Measurements from ENCODE around the gene ACKR3. TPM values are rescaled to one million over a fixed set of nuclear protein-coding genes. Genes with fewer than 3 reads are reported as not detected.

ACKR3 gene
- total and polyA plus RNA-seq, 2 donors (not counting 1 experiment from before 2014, with no cell fraction given) = 0.17 to 1.5 TPM

GRCh38 chr2:236580746-236581355 is 11.2 kb downstream of the ACKR3 start:
- no peak overlapping the region for H3K9ac ChIP-seq (ENCODE audit: insufficient read depth, low read length)
- no peaks in the 10 kb centered on the region for H3K27me3 ChIP-seq (ENCODE audit: control insufficient read depth, insufficient read depth, low read length)
- H3K9me3 ChIP-seq (ENCODE audit: control insufficient read depth, insufficient read depth, low read depth, low read length) = no peaks in the 10 kb centered on the region
- H4K20me1 ChIP-seq (ENCODE audit: control insufficient read depth, extremely low read depth, insufficient read depth, low read length) = no peaks in the 10 kb centered on the region
- no peaks in the 10 kb centered on the region for H3K4me1 ChIP-seq (ENCODE audit: control insufficient read depth, extremely low read depth, insufficient read depth, low read length)
- no peak overlapping the region for H3K4me3 ChIP-seq (replicated peaks in 1 of 4; ENCODE audit: control extremely low read depth in 1 of 4, insufficient read depth in 1 of 4, low read depth in 3 of 4, low read length in 4 of 4)
- H2AFZ ChIP-seq (ENCODE audit: low read length) = no peak overlapping the region
- H3K27ac ChIP-seq (ENCODE audit: insufficient read depth, low read length) = no peak overlapping the region
- TF ChIP-seq CTCF (conservative IDR thresholded peaks at IDR 0.05 in 1 of 2, IDR thresholded peaks at IDR 0.05 in 1 of 2; ENCODE audit: low read depth in 1 of 2, low read length in 2 of 2) (no peak), EZH2 (IDR thresholded peaks at IDR 0.05; ENCODE audit: low read length, missing control alignments) (no peak)
- DNase-seq (ENCODE audit: low read depth in 2 of 2) = no peak
- no peak overlapping the region for H3K4me2 ChIP-seq (ENCODE audit: extremely low read depth, insufficient read depth, low read length)
- no peaks in the 10 kb centered on the region for H3K36me3 ChIP-seq (ENCODE audit: control insufficient read depth, insufficient read depth, low read length)
- no peaks in the 10 kb centered on the region for H3K79me2 ChIP-seq (ENCODE audit: control insufficient read depth, insufficient read depth, low read length)

GRCh38 chr2:236581546-236581945 is 11.9 kb downstream of the ACKR3 start:
- Histone ChIP-seq H3K9me3 (ENCODE audit: control insufficient read depth, insufficient read depth, low read depth, low read length) (no peaks in the 10 kb centered on the region), H3K9ac (ENCODE audit: insufficient read depth, low read length) (no peak overlapping the region), H3K36me3 (ENCODE audit: control insufficient read depth, insufficient read depth, low read length) (no peaks in the 10 kb centered on the region), H3K27ac (ENCODE audit: insufficient read depth, low read length) (no peak overlapping the region), H3K79me2 (ENCODE audit: control insufficient read depth, insufficient read depth, low read length) (no peaks in the 10 kb centered on the region), H3K4me2 (ENCODE audit: extremely low read depth, insufficient read depth, low read length) (no peak overlapping the region), H3K27me3 (ENCODE audit: control insufficient read depth, insufficient read depth, low read length) (no peaks in the 10 kb centered on the region), H3K4me1 (ENCODE audit: control insufficient read depth, extremely low read depth, insufficient read depth, low read length) (no peaks in the 10 kb centered on the region), H4K20me1 (ENCODE audit: control insufficient read depth, extremely low read depth, insufficient read depth, low read length) (no peaks in the 10 kb centered on the region), H2AFZ (ENCODE audit: low read length) (no peak overlapping the region), H3K4me3 (replicated peaks in 1 of 4; ENCODE audit: control extremely low read depth in 1 of 4, insufficient read depth in 1 of 4, low read depth in 3 of 4, low read length in 4 of 4) (no peak overlapping the region)
- no peak for TF ChIP-seq EZH2 (IDR thresholded peaks at IDR 0.05; ENCODE audit: low read length, missing control alignments)
- no peak for TF ChIP-seq CTCF (conservative IDR thresholded peaks at IDR 0.05 in 1 of 2, IDR thresholded peaks at IDR 0.05 in 1 of 2; ENCODE audit: low read depth in 1 of 2, low read length in 2 of 2)
- DNase-seq (ENCODE audit: low read depth in 2 of 2) = no peak

- Histone ChIP-seq H3K36me3 (ENCODE audit: control insufficient read depth, insufficient read depth, low read length) (no peaks in the 10 kb centered on the region), H3K79me2 (ENCODE audit: control insufficient read depth, insufficient read depth, low read length) (no peaks in the 10 kb centered on the region), H4K20me1 (ENCODE audit: control insufficient read depth, extremely low read depth, insufficient read depth, low read length) (no peaks in the 10 kb centered on the region), H3K4me1 (ENCODE audit: control insufficient read depth, extremely low read depth, insufficient read depth, low read length) (no peaks in the 10 kb centered on the region), H2AFZ (ENCODE audit: low read length) (no peak overlapping the region), H3K9me3 (ENCODE audit: control insufficient read depth, insufficient read depth, low read depth, low read length) (no peaks in the 10 kb centered on the region), H3K27ac (ENCODE audit: insufficient read depth, low read length) (no peak overlapping the region), H3K27me3 (ENCODE audit: control insufficient read depth, insufficient read depth, low read length) (no peaks in the 10 kb centered on the region), H3K4me3 (replicated peaks in 1 of 4; ENCODE audit: control extremely low read depth in 1 of 4, insufficient read depth in 1 of 4, low read depth in 3 of 4, low read length in 4 of 4) (no peak overlapping the region), H3K9ac (ENCODE audit: insufficient read depth, low read length) (no peak overlapping the region), H3K4me2 (ENCODE audit: extremely low read depth, insufficient read depth, low read length) (no peak overlapping the region)
- DNase-seq (ENCODE audit: low read depth in 2 of 2) = no peak
- no peak for TF ChIP-seq CTCF (conservative IDR thresholded peaks at IDR 0.05 in 1 of 2, IDR thresholded peaks at IDR 0.05 in 1 of 2; ENCODE audit: low read depth in 1 of 2, low read length in 2 of 2)
Measured at GRCh38 chr2:236582968-236583367, 13.3 kb downstream of the ACKR3 start.
